AG04449 (cell line): ENCODE data around the gene TMOD4.

ENCODE experiments used
- CTCF ChIA-PET: fragments of 350-600 bp; formaldehyde crosslinking; extraction: SDS; loops from one replicate; lab custom pipeline; 2021; ENCODE audit warnings: antibody characterized with exemption; lab: Yijun Ruan, JAX
- POLR2A ChIA-PET: fragments of 400-600, 350-600 bp; formaldehyde crosslinking; extraction: SDS; loops from one replicate; lab custom pipeline; 2020; ENCODE audit warnings: antibody characterized with exemption, inconsistent platforms; lab: Yijun Ruan, JAX
- DNase-seq: peaks from one replicate; pipeline ENCODE4 v3.0.0-alpha.2; 2010; ENCODE audit warnings: low read depth, low spot score
- H3K4me3 ChIP-seq: 2 replicates; pipeline ENCODE4 v1.5.1; 2011; ENCODE audit warnings: low read depth, mild to moderate bottlenecking, control low read depth, low read length
- TF ChIP-seq, protein P1 (sequence below): IDR thresholded peaks from one replicate; pipeline ENCODE4 v1.5.1; 2011; ENCODE audit warnings: mild to moderate bottlenecking, moderate library complexity, low read length, control low read depth, inconsistent platforms; ENCODE audit not compliant: insufficient read depth; ENCODE audit errors: missing control alignments

Gene TMOD4

DNA sequence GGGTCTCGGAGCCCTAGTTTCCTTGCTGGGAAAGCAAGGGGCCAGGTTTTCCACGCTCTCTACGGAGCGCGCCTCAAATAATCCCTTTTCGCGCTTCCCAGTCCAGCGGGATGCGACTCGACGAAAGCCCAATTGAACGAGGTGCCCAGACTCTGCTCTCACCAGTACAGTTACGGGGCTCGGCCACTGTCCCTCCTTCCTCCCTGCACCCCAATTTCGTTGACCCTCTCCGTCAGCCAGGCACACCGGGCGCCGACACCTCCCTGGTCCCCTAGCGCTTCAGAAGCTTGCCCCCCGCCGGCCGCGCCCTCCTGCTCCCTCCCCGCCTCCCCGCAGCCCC is 29.7 kb downstream of the TMOD4 start:
- ChIA-PET CTCF (interaction anchor here (1.5 to 1.9 kb wide), 2 partner anchors 12 to 15 kb away, joined by 3 to 5 read pairs; no protein-coding TSS in a partner anchor), POLR2A (no interaction called here)
- TF ChIP-seq, protein P1, sequence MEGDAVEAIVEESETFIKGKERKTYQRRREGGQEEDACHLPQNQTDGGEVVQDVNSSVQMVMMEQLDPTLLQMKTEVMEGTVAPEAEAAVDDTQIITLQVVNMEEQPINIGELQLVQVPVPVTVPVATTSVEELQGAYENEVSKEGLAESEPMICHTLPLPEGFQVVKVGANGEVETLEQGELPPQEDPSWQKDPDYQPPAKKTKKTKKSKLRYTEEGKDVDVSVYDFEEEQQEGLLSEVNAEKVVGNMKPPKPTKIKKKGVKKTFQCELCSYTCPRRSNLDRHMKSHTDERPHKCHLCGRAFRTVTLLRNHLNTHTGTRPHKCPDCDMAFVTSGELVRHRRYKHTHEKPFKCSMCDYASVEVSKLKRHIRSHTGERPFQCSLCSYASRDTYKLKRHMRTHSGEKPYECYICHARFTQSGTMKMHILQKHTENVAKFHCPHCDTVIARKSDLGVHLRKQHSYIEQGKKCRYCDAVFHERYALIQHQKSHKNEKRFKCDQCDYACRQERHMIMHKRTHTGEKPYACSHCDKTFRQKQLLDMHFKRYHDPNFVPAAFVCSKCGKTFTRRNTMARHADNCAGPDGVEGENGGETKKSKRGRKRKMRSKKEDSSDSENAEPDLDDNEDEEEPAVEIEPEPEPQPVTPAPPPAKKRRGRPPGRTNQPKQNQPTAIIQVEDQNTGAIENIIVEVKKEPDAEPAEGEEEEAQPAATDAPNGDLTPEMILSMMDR = no peak
- DNase-seq = no peak
- H3K4me3 ChIP-seq = peak overlapping the region; percentile 80

DNA sequence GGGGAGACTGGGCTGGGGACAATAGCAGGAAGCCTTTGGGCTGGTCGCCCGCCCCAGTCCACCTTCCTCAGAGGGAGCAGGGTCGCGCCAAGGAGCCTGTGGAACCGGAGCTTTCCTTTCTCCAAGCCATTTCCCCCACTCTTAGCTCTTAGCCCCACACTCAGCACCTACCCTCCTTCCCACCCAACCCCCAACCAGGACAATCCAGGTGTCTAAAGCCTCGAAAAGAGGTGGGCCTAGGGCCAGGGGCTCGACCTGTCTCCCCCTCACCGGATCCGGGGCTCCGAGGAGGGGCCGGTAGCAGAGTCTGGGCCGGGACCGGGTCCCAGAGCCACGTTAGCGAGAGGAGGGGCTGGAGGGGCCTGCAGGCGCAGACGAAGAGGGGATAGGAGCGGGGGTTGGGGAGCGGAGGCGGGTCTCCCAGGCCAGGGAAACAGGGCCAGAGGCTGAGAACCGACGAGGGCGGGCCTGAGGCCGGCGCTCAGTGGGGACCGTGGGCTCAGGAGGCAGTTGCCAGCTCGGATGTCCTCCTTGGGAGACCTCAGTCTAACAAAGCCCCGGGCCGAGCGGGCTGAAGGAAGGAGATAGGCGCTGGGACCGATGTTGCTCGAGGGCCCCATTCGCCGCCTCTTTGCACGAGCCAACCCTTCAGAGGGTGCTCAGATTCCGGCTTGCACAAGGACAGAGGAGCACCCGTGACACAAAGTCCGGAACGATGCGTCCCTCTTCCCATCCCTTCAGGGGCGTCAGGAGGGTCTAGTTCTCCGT is 30.3 kb downstream of the TMOD4 start:
- TF ChIP-seq, protein P1 = no peak
- CTCF ChIA-PET = interaction anchor here (0.7 to 3.9 kb wide), 5 partner anchors 8 to 46 kb away, joined by 3 to 22 read pairs (median 5); no protein-coding TSS in a partner anchor
- POLR2A ChIA-PET = interaction anchor here (0.6 kb wide), 1 partner anchor 36 kb away, joined by 3 read pairs; no protein-coding TSS in a partner anchor
- peak overlapping the region; percentile 80 for H3K4me3 ChIP-seq
- DNase-seq = no peak

DNA sequence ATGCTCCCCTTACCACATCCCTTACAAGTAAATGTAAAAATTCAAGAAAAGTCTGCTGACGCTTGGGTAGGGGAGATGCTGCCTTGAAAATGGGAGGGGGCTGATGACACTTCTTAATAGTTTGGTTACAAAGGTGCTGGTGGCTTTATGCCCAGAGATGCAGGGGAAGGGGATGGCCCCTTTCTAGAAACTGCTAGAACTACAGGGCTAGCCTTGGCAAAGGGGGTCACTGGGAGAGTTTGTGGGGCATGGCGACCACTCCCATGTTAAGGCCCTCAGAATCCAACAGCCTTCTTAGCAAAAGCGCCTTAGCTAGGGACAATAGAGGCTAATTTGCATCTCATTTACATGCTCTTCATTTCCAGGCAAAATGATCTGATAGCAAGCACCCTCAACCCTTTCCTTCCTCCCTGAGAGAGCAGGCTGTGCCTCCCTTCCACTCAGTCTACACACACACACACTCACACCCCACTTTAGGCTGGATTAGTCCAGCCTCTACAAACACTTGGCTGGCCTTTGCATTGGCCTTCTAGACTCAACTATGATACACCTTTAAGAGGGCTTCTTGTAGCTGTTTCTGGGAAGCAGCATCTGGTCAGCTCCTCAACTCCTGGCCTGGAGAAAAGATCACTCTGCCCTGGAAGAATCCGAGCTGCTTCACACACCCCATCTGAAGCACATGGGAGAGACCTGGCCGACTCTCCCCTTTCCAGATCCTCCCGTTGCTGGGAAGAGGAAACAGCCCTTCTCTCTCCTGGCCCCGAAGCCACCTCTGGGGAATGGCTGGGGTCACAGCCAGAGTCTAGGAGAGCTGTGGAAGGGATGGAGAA is 31.1 kb downstream of the TMOD4 start:
- CTCF ChIA-PET = interaction anchor here (0.7 to 3.9 kb wide), 4 partner anchors 9 to 45 kb away, joined by 3 to 22 read pairs (median 6); no protein-coding TSS in a partner anchor

GRCh38 chr1:151143986-151144385 is 31.8 kb downstream of the TMOD4 start:
- POLR2A ChIA-PET = no interaction called here
- CTCF ChIA-PET = interaction anchor here (1.0 to 3.9 kb wide), 2 partner anchors 12 to 45 kb away, joined by 8 to 22 read pairs; partner anchors contain the start of gene TNFAIP8L2
- no peak overlapping the region for H3K4me3 ChIP-seq
- no peak for DNase-seq
- TF ChIP-seq, protein P1 = no peak

More for the DNA sequence above, 31.1 kb downstream of the TMOD4 start:
- TF ChIP-seq, protein P1 = no peak
- H3K4me3 ChIP-seq = peak overlapping the region; percentile 80
- DNase-seq = no peak
- POLR2A ChIA-PET = interaction anchor here (0.5 kb wide), 1 partner anchor 38 kb away, joined by 3 read pairs; no protein-coding TSS in a partner anchor

DNA sequence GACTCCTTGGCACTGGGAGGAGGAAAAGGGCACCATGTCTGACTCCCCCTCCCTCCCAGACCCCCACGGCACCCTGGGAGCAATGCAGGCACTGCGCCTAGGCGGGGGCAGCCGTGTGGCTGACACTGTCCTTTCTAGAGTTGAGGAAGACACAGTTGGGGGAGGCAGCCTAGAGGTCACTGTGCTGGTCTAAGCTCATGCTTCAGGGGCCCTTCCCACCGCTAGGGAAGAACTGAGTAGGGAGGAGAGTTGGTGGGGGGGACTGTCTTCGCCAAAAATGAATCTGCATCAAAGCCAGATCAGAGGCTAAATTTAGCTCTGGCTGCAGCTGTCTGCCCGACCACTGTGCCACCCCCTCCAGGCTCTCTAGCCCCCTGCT is 32.7 kb downstream of the TMOD4 start:
- ChIA-PET POLR2A (interaction anchor here (0.7 kb wide), 1 partner anchor 9 kb away, joined by 3 read pairs; no protein-coding TSS in a partner anchor), CTCF (interaction anchor here (1.0 to 3.9 kb wide), 3 partner anchors 9 to 44 kb away, joined by 4 to 22 read pairs (median 8); partner anchors contain the start of gene TNFAIP8L2)
- TF ChIP-seq, protein P1 = no peak
- no peak for DNase-seq
- no peak overlapping the region for H3K4me3 ChIP-seq
